ENCODE measurements around the gene PHF24. TPM values are rescaled to one million over a fixed set of nuclear protein-coding genes. Genes with fewer than 3 reads are reported as not detected.
A peak's percentile ranks its signal among the peaks of the same experiment; 100 is the strongest.

PHF24 gene
- total RNA-seq, 4 donors from 2014 or later: 0.21 to 1.2 (median 0.63) TPM

DNA sequence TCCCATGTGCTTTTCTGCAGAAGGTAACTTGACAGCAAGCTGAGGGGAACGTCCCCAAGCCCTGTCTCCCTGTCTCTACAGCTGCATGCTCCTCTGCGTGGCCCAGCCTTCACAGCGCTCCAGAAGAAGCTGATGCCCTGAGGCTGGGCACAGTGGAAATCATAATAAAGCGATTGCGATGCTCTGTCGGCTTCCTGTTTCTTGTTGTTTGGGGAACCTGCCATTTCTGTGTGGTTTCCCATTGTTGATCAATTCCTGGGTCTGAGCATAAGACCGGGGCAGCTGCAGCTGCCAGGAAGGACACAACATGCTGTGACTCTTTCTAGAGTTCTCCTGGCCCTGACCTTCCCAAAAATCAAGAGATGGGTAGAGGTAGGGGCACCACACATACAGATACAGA lies 24.3 kb downstream of the PHF24 start:
- H3K4me3 ChIP-seq: no peak overlapping the region
- no peaks in the 10 kb centered on the region for H3K36me3 ChIP-seq
- WGBS, 2 donors: 51 to 77% methylated on average over 7 of the region's 7 CpGs
- H3K9me3 ChIP-seq: no peaks in the 10 kb centered on the region
- no peak for DNase-seq (ENCODE audit: low spot score in 2 of 2)
- H3K27me3 ChIP-seq: no peaks in the 10 kb centered on the region
- no peak overlapping the region for H3K27ac ChIP-seq
- H3K4me1 ChIP-seq: peaks cover 0 to 6% (median 0%) of the 10 kb centered on the region in 4 donors
- TF ChIP-seq EP300 (IDR thresholded peaks at IDR 0.05): no peak
- no peak for TF ChIP-seq POLR2A (IDR thresholded peaks at IDR 0.05)
- TF ChIP-seq CTCF (IDR thresholded peaks at IDR 0.05): no peak

DNA sequence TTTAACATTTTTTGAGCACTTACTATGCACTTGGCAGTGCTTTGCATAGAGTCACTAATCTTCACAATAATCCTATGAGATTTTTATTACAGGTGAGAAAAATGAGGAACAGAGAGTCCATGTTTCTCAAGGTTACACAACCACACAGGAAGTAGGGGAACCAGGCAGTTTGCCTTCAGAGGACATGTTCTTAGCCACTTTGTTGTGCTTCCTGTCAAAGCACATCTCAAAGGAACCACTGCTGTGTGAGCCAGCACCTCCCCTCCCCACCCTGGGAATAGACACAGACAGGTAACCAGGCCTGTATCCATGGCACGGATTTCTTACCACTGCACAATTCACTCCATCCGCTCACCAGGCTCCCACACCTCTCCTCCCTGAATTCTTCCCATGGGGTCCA lies 25.1 kb downstream of the PHF24 start:
- H3K27ac ChIP-seq: no peak overlapping the region
- no peaks in the 10 kb centered on the region for H3K9me3 ChIP-seq
- no peaks in the 10 kb centered on the region for H3K27me3 ChIP-seq
- WGBS, 2 donors: 81 to 83% methylated on average over 2 of the region's 2 CpGs
- no peak for DNase-seq (ENCODE audit: low spot score in 2 of 2)
- H3K4me1 ChIP-seq: peaks cover 0 to 6% (median 1%) of the 10 kb centered on the region in 4 donors
- TF ChIP-seq POLR2A (IDR thresholded peaks at IDR 0.05) (no peak), CTCF (IDR thresholded peaks at IDR 0.05) (no peak), EP300 (IDR thresholded peaks at IDR 0.05) (no peak)
- no peak overlapping the region for H3K4me3 ChIP-seq
- H3K36me3 ChIP-seq: no peaks in the 10 kb centered on the region

DNA sequence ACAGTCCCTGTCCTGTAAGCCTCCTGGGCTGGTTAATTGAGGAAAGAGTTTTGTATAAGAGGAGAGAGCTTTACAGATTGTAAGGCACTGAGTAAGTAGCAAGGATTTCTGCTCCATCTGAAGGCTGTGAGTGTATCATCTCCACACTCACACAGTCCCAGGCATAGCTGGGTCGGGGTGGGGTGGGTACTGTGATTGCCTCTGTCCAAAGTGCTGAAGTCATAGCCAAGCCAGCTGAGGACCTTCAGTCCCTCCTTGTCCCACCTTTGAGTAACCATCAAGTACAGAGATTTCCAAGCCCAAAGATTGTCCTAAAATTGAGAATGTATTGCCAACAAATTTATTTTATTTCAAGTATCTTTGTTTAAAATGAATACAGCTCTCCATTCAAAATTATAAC lies 26.0 kb downstream of the PHF24 start:
- peaks cover 0 to 10% (median 3%) of the 10 kb centered on the region in 4 donors for H3K4me1 ChIP-seq
- H3K36me3 ChIP-seq: no peaks in the 10 kb centered on the region
- no peak for DNase-seq (ENCODE audit: low spot score in 2 of 2)
- no peaks in the 10 kb centered on the region for H3K9me3 ChIP-seq
- H3K27ac ChIP-seq: no peak overlapping the region
- WGBS, 2 donors: 0 to 14% methylated on average over 1 of the region's 1 CpG
- no peak overlapping the region for H3K4me3 ChIP-seq
- no peak for TF ChIP-seq CTCF (IDR thresholded peaks at IDR 0.05)
- TF ChIP-seq EP300 (IDR thresholded peaks at IDR 0.05): no peak
- TF ChIP-seq POLR2A (IDR thresholded peaks at IDR 0.05): no peak
- H3K27me3 ChIP-seq: no peaks in the 10 kb centered on the region

GRCh38 chr9:34985311-34985899 lies 27.3 kb downstream of the PHF24 start:
- no peak overlapping the region for H3K27ac ChIP-seq
- H3K36me3 ChIP-seq: no peaks in the 10 kb centered on the region
- peaks cover 0 to 14% (median 6%) of the 10 kb centered on the region in 4 donors for H3K4me1 ChIP-seq
- no peaks in the 10 kb centered on the region for H3K9me3 ChIP-seq
- H3K27me3 ChIP-seq: no peaks in the 10 kb centered on the region
- 15 to 19% methylated on average over 7 of the region's 7 CpGs for WGBS, 2 donors
- H3K4me3 ChIP-seq: no peak overlapping the region
- TF ChIP-seq CTCF (IDR thresholded peaks at IDR 0.05) (peak; percentile 55 to 76 (median 64)), EP300 (IDR thresholded peaks at IDR 0.05) (no peak)
- DNase-seq (ENCODE audit: low spot score in 2 of 2): peak in 1 of 2 donors; percentile 73

DNA sequence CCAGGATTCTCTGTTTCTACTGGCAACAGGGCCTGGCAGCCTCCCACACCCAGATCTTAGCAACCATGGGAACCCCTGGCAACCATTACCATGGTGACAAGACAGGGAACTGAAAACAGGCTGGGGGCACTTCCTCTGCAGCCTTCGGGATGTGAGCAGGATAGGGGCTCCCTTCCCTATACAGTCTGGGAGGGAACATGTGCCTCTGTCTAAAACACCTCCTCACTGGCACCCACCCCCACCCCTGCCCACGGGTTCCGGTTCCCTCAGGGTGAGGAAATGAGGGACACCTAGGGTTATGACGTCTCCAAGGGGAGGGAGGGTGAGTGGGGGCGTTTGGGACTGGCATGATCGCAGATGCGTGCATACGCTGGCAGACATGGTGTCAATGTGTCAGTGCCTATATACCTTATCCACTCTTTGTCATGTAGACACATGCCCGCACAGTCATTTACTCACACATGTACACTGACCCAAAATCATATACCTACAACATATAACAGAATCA lies 28.5 kb downstream of the PHF24 start:
- H3K4me1 ChIP-seq: peaks cover 0 to 25% (median 15%) of the 10 kb centered on the region in 4 donors
- H3K27me3 ChIP-seq: no peaks in the 10 kb centered on the region
- 40 to 48% methylated on average over 9 of the region's 9 CpGs for WGBS, 2 donors
- H3K4me3 ChIP-seq: no peak overlapping the region
- H3K9me3 ChIP-seq: no peaks in the 10 kb centered on the region
- no peaks in the 10 kb centered on the region for H3K36me3 ChIP-seq
- peak in 1 of 2 donors; percentile 40 for DNase-seq (ENCODE audit: low spot score in 2 of 2)
- no peak for TF ChIP-seq CTCF (IDR thresholded peaks at IDR 0.05)
- TF ChIP-seq EP300 (IDR thresholded peaks at IDR 0.05): no peak
- no peak overlapping the region for H3K27ac ChIP-seq

All from tibial nerve (tissue), 4 donors.